ENCODE data around the gene BAX.

DNA sequence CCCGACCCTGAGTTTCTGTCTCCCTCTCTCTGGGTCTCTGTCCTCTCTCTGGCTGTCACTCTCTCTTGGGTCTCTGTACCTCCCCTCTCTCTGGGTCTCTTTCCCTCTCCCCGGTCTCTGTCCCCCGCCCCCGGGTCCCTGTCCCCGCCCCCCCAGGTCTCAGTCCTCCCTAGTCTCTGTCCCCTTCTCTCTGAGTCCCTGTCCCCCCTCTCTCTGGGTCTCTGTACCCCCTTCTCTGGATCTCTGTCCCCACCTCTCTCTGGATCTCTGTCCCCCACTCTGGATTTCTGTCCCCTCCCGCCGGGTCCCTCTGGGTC is 8.1 kb downstream of the BAX start:
- TF ChIP-seq, protein P1, sequence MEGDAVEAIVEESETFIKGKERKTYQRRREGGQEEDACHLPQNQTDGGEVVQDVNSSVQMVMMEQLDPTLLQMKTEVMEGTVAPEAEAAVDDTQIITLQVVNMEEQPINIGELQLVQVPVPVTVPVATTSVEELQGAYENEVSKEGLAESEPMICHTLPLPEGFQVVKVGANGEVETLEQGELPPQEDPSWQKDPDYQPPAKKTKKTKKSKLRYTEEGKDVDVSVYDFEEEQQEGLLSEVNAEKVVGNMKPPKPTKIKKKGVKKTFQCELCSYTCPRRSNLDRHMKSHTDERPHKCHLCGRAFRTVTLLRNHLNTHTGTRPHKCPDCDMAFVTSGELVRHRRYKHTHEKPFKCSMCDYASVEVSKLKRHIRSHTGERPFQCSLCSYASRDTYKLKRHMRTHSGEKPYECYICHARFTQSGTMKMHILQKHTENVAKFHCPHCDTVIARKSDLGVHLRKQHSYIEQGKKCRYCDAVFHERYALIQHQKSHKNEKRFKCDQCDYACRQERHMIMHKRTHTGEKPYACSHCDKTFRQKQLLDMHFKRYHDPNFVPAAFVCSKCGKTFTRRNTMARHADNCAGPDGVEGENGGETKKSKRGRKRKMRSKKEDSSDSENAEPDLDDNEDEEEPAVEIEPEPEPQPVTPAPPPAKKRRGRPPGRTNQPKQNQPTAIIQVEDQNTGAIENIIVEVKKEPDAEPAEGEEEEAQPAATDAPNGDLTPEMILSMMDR (IDR thresholded peaks at IDR 0.05; ENCODE audit: insufficient read depth, low read depth, low read length): no peak
- no peak for TF ChIP-seq EZH2 (IDR thresholded peaks at IDR 0.05; ENCODE audit: insufficient read depth, low read length)

Data from astrocyte (in vitro differentiated cells and primary cell).